Stimulated activated naive CD8-positive, alpha-beta T cell treated with anti-CD3 and anti-CD28 coated beads, Interleukin-15, Interleukin-2, amounts not matched to agents 100 U/mL and 50 U/mL, for 24 hours (primary cell): Measurements from ENCODE around the gene NEDD9.

Source experiments
- ATAC-seq: fragments of 150-1000 bp; cut with Tn5 transposase; one replicate; pipeline ENCODE4 v1.10.0; 2021
- DNase-seq: peaks from one replicate; pipeline ENCODE4 v3.0.0; 2021

Gene NEDD9

DNA sequence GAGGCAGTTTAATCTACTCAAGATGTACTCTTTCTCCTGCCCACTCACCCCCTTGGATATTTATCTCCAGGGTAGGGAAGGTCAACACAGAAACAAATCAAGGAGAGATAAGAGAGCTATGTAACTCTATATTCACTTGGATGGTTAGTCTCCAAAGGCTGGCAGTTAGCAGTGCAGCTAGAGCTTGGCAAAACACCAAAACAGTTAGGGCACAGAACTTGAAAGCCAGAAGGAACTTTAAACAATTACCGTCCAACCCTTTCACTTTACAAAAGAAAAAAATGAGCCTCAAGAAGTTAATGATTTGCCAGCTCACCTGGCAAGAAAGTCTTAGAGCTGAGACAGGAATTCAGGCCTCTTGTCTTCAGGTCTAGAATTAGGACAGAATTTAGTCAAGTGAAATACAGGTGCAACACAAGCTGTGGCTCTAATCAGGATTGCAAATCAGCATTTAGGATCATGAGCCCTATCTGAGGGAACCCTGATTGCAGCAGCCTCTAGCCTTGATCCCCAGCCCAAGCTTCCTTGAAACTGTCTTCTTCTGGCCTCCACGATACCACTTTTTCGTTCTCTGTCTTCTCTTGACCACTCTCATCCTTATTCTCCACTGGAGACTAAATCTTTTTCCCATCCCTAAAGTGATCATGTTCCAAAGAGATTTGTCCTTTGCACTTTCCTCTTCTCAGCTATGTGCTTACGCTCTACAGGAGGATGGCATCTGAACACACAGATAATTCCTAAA is 14.9 kb downstream of the NEDD9 start:
- DNase-seq (no peak), ATAC-seq (no peak)

DNA sequence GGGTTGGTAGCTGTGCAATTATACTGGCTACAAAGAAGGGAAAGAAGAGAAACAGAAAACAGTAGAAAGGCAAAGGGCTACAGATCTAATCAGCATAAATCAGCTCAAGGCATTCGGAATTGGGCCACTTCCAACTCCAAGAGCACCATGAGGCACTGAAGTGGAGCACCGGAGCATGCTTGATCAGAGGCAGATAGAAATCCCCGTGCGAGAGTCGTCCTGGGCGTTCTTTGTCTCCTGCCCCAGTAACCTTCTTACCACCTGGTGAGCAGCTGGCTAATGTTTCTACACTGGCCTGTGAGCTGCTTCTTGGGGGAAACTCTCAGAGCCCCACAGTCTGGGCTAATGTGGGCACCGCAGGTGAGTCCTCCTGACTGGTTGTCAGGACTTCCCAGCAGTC is 16.7 kb downstream of the NEDD9 start:
- ATAC-seq = no peak
- DNase-seq = no peak

DNA sequence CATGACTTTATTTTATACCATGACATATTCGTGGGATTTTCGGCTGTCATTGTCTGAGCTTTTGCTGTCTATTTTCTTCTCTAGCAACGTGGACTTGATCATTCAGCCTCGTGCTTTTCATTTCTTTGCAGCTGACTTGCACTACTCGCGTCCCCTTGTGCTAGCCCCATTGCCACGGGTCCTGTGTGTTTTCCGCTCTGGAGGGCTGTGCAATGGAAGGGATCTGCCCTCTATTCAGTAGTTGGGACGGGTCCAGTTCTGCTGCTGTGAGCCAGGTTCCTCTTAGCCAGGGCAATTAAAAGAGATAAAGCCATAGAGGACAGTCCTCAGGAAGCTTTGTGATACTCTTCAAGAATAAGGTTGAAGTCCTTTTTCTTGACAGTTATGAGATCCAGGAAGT is 17.6 kb downstream of the NEDD9 start:
- no peak for DNase-seq
- no peak for ATAC-seq

DNA sequence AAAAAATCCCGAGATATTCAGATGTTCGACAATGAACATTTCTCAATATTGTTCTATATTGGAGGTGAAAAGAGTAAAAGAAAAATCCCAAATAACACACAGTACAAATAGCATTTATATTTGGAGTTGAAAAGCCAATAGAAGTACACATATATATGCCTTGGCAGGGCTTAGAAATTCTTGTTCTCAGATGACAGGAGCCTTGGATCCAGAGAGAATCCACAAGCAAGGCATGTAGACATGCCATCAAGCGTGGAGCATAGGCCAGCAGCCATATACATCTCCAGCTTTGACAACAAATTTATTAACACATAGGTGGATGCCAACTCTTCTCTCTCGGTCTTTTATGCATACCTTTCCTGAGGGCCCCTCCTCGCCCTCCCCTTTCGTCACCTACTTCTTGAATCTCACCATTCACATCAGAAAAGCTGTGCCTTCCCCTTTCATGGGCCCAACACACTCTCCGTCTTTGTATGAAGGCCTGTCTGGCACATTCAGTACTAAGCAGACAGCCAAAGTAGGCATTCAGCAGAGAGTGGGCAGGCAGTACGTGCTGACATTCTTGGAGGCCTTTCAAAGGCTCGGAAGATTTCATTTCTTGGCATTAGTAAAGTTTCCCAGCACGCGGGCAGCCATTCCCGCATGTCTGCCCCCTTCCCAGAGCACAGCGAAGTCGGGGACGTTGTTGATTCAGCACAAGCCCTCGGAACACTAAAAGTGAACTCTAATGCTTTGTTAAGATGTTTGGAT is 18.2 kb downstream of the NEDD9 start:
- no peak for ATAC-seq
- DNase-seq = no peak

DNA sequence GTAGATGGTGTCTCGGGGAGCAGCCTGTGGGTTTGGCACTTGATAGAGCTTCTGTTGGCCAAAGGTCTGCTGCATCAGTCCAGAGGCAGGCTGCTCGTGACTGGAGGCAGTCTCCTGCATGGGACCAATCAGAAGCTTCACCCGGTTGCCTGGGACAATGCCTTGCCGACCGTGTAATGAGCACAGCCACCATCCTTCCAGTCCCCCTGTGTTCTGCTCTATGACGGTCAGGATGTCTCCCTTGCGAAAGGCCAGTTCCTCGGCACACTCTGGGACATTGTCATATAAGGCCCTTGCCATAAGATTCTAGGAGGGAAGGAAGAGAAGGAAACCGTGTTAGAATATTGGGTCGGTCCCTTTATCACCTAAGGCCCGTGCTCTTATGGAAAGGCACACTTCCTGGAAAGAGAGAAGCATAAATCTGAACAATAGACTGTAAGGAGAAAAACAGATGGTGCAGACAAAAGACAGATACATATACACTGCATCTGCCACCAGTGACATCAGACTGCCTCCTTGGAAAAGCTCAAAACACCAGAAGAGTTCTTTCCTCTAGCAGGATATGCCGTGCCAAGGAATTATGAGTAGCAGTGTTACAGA is 18.9 kb downstream of the NEDD9 start:
- ATAC-seq (no peak), DNase-seq (no peak)

DNA sequence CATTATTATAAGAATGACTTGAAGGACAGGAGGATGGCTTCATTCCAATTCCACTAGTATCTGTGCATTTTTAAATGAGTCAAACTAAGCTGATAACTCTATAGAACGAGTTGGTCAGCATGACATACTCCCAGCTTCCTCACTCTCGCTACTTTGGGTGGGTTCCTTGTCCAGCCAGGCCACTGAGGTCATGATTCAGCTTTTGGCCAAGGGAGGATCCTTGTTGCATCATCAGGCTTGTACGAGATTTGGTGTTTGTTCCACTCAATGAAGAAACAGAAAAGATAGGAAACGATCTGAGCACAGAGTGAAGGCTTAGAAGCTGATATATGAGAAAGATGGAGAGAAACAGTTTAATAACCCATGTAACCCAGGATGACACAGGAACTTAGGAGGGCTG is 19.8 kb downstream of the NEDD9 start:
- ATAC-seq (no peak), DNase-seq (no peak)

GRCh38 chr6:11211254-11211653 is 21.2 kb downstream of the NEDD9 start:
- DNase-seq (no peak), ATAC-seq (no peak)

DNA sequence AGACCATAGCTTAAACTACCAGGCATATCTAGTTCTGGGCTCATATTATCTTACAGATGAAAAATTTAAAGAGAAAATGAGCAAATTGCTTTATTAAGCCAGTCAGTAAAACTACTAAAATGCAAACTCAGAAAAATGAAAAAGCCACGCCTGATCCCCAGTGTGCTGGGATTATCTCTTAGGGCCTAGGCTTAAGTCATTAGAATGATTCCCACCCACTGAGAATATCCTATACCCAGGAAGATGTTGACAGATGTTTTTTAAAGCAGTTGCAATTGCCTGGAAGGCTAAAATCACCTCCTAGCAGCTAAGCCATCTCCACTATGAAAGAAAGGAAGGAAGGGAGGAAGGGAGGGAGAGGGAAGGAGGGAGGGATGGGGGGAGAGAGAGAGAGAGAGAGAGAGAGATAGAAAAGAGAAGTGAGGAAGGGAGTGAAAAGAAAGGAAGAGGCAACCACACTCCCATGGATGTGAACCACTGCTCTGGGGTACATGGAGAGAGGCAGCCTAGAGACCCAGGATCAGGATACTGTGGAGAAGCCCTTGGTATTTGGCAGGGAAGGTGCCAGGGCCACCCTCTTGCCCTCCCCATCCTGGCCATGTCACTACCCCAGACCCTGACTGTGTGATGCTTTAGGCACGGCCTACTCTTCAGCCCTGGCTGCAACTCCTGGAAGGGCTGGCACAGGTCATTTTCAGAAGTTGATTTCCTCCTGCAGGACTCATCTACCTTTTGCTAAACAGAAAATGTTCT is 21.9 kb downstream of the NEDD9 start:
- ATAC-seq = no peak
- DNase-seq = no peak

DNA sequence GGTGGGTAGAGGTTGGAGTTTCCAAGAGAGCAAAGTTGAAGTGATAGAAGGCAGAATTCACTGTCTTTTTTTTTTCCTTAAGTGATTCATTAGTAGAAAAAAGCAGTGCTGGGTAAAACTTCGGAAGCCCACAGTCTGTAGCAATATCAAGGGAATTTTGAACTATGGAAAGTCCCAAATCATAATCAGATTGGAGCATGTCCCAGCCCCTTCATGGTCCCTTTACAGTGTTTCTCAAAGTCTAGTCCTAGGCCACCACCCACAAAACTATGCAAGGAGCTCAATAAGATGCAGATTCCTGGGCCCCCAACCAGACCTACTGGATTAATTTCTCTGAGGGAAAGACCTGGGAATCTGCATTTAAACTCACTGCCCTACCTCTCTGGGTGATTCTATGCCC is 22.6 kb downstream of the NEDD9 start:
- DNase-seq = no peak

GRCh38 chr6:11209369-11209768 is 23.1 kb downstream of the NEDD9 start:
- DNase-seq = no peak
- no peak for ATAC-seq

More for the DNA sequence above, 22.6 kb downstream of the NEDD9 start:
- ATAC-seq = no peak

DNA sequence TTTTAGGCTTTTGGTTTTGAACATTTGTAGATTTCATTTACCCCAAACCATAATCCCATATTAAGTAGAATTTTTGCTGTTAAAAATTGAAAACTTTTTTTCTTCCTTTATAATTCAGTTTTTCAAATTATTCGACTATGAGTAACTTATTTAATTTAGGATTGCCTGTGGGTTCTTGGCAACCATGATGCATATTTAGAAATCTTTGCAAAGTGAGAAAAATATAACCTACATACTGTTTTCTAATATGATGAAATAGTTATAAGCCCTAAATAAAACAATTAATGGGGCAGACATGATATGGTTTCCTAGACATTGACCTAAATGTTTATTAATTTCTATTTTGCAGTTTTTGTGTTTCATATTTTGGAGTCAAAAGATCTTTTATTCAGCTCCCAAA is 23.6 kb downstream of the NEDD9 start:
- ATAC-seq (no peak), DNase-seq (no peak)

DNA sequence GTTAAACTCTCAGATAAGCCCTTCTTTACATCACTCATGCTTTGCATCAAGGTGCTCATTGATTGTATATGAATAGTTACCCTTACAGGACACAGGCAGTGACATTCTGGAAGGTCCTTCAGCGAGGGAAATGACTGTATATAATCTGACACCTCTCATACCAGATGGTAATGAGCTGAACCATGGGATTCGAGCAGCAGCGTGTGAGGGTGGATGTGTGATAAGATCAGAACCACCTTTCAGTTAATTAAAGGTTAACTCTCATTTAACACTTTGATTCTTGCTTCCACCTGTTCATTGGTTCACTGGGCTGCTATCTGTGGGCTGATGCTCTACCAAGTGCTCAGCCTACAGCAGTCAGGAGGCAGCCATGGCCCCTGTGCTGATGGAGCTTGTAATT is 24.2 kb downstream of the NEDD9 start:
- DNase-seq (no peak), ATAC-seq (peak; percentile 87)

- no peak for ATAC-seq
- no peak for DNase-seq
Measured at GRCh38 chr6:11207199-11207968, 25.1 kb downstream of the NEDD9 start.

DNA sequence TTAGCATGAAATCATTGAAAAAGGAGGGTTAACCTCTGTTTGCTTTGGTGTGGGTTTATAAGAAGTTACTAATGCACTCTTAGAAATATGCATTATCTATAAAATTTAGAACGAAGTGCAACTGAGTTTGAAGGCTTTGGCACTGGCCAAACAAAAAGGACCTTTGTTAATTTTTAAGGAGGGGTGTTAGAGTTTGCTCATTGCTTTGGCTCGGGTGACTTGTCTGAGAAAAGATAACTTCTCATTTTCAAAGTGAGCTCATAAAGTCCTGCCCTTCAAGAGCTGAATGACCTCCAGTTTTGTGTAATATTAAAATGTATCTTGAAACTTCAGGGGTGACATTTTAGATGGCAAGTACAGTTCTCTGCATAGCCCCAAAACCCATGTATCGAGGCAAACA is 25.9 kb downstream of the NEDD9 start:
- DNase-seq = no peak
- ATAC-seq = no peak

DNA sequence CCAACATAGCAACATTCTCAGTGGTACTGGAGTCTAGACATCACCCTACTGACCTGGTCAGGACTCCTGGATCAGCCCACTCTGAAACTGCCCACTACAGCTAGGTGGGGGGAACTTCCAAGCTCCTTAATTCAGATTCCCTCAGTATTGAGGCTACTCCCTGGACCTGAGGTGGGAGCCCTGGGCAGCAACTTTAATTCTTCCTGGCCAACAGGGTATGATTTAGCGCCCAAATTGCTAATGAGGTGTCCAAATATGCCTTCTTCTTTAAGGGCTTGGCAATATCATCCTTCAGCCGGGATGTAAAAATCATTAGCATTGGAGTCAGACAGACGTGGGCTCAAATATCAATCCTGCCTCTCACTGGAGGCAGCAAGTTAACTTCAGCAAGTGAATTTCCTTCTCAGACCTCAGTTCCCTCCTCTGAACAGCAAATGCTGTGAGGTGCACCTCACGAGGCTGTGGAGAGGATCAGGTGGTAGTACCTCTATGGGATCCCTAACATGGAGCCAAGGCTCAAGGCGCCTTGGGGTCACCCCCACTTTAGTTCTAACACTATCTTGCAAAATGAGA is 27.6 kb downstream of the NEDD9 start:
- no peak for DNase-seq
- ATAC-seq = no peak

- ATAC-seq (no peak), DNase-seq (no peak)
Measured at GRCh38 chr6:11204005-11204399, 28.5 kb downstream of the NEDD9 start.

DNA sequence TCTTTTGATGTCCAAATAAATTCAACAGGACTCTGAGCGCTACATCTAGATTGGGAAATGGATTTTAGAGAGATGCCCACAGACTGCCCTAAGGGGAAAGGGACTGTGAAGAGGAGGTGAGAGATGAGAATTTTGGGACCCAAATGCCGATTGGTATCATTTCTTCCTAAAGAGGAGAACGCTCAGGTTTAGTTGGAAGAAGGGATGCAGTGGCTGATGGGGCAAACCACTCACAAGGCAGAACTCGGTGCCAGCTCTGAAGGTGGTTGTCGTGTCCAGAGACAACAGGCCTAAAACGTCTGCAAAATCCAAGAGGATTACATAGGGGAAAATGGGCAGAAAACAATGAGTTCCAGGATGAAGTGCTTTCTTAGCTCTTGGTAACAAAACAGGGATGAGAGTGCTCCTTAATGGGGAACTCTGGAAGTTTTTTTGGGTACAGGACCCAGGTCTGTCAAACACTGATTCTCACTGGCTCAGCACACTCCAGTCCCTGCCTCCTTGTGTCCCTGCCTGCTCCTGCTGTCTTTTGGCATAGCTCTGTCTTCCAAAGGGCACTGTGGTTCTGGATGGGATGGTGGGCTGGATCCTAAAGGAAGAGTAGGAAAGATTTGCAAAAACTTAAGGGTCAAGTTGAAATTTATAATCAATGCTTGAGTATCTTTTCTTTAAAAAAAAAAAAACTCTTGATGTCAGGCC is 29.0 kb downstream of the NEDD9 start:
- ATAC-seq (no peak), DNase-seq (no peak)

DNA sequence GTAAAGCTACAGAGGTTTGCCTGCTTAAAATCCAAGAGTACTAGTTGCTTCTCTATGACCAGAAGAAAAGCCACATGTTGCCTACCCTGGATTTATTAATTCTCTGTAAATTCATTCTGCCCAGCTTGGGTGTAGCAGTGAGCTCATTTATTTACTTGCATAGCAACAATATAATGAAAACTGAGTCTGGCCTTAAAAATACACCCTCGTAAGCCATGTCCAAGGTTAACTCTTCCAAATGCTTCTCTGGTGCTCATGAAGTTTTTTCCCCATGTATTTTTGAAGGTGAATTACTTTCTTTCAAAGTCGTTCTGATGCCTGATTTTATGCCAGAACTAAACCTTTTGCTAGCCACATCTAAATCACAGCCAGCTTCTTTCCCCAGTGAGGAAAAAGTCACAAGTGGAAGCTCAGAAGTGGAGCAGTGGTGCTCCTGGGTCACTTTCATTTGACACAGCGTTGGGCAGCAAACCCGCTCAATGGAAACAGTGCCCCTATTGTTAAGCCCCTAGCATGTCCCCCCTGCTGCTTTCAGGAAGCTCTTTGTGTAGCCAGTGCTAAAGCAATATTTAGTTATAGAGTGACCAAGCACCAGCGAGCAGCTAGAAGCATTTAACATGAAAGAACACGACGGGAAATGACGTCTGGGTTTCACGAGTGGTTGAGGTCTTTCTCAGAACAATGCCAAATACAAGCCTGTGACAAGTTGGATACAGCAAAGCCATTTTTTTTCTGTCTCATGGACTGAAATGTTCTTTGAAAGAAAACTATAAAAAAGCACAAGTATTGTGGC is 29.8 kb downstream of the NEDD9 start:
- DNase-seq (no peak), ATAC-seq (no peak)

DNA sequence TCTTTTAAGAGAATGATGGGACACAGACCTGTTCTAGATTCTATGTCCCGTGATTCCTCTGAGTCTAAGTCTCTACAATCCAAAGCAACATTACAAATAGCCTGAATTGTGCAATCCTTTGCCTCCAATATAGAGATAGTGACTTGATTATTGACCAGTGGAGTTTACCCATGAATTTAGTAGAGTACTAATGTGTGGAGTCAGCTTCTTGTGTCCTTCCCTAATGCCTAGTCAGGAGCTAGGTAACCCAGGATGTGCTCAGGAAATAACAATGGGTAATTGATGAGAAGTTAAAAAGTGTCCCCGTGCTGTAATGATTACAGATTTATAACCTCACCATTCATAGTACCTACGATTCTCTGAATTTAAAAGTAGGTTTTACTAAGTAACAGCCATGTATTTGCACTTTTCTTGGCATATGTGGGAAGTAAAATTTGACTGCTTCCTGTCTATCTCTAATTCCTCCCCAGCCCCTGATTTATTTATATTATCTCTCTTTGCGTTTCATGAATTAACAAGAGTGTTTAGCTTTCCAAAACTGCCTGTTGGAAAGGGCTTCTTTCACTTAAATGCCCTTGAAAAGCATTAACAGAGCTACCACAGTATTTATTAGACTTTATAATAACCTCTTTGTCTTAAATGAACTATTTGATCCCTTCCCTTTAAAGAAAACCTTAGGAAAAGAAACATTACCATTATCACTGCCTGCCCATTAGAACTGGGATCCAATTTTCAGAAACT is 30.5 kb downstream of the NEDD9 start:
- DNase-seq (no peak), ATAC-seq (no peak)
